B cell (primary cell): ENCODE measurements around the gene F13A1.

Experiments
- CTCF ChIP-seq: fragments of 200-600 bp; IDR thresholded peaks from one replicate; pipeline ENCODE4 v1.8.0; 2022; ENCODE audit warnings: antibody characterized with exemption, mild to moderate bottlenecking
- EZH2 ChIP-seq: IDR thresholded peaks from 2 replicates; pipeline ENCODE4 v1.6.1; 2012; ENCODE audit warnings: borderline replicate concordance, low read depth, mild to moderate bottlenecking, moderate library complexity, low read length; ENCODE audit not compliant: insufficient read depth, poor library complexity, severe bottlenecking

GRCh38 chr6:6169141-6169540, 151.3 kb downstream of the F13A1 start:
- TF ChIP-seq CTCF = no peak
- TF ChIP-seq EZH2 = no peak
